Nephron (organoid): ENCODE results near the gene PDE4D.
A peak's percentile ranks its signal among the peaks of the same experiment; 100 is the strongest.

Experiments used
- H3K27ac Mint-ChIP-seq, 3 experiments: 2 replicates each; pipeline ENCODE4 v1.8.0; 2020; ENCODE audit warnings: mixed read lengths in 3 of 3, mild to moderate bottlenecking in 2 of 3, moderate library complexity in 1 of 3
- H3K27me3 Mint-ChIP-seq: 2 replicates; pipeline ENCODE4 v1.8.0; 2021; ENCODE audit warnings: low read depth, mild to moderate bottlenecking, moderate library complexity, mixed read lengths
- H3K36me3 Mint-ChIP-seq: 2 replicates; pipeline ENCODE4 v1.8.0; 2020; ENCODE audit warnings: low read depth, mixed read lengths
- H3K4me1 Mint-ChIP-seq: 2 replicates; pipeline ENCODE4 v1.8.0; 2020; ENCODE audit warnings: mixed read lengths
- H3K4me3 Mint-ChIP-seq, 3 experiments: 2 replicates each; pipeline ENCODE4 v1.8.0; 2020; ENCODE audit warnings: mild to moderate bottlenecking in 3 of 3, mixed read lengths in 3 of 3, moderate library complexity in 2 of 3
- H3K9me3 Mint-ChIP-seq: 2 replicates; pipeline ENCODE4 v1.8.0; 2020; ENCODE audit warnings: mixed read lengths
- CTCF ChIP-seq, 3 experiments: fragments of 200-600 bp; sonication (generic); IDR thresholded peaks; one replicate each; pipeline ENCODE4 v1.5.0; 2021; ENCODE audit warnings: antibody characterized with exemption in 3 of 3; ENCODE audit not compliant: unreplicated experiment in 3 of 3

PDE4D gene

GRCh38 chr5:59661311-59661710 is 232.2 kb downstream of the PDE4D start:
- Mint-ChIP-seq H3K27ac (peak overlapping the region in 2 of 3 experiments; percentile 60 to 69), H3K4me1 (peaks cover 16% of the 10 kb centered on the region), H3K9me3 (no peaks in the 10 kb centered on the region), H3K27me3 (no peaks in the 10 kb centered on the region), H3K36me3 (no peaks in the 10 kb centered on the region), H3K4me3 (no peak overlapping the region)
- TF ChIP-seq CTCF (IDR thresholded peaks at IDR 0.05; ENCODE audit: unreplicated experiment in 3 of 3) = no peak

GRCh38 chr5:59660737-59661136 is 232.8 kb downstream of the PDE4D start:
- peak; percentile 28 to 35 (median 32) for TF ChIP-seq CTCF (IDR thresholded peaks at IDR 0.05; ENCODE audit: unreplicated experiment in 3 of 3)
- peaks cover 16% of the 10 kb centered on the region for H3K4me1 Mint-ChIP-seq
- H3K4me3 Mint-ChIP-seq = no peak overlapping the region
- no peaks in the 10 kb centered on the region for H3K27me3 Mint-ChIP-seq
- no peaks in the 10 kb centered on the region for H3K9me3 Mint-ChIP-seq
- H3K36me3 Mint-ChIP-seq = no peaks in the 10 kb centered on the region
- H3K27ac Mint-ChIP-seq = no peak overlapping the region

- TF ChIP-seq CTCF (IDR thresholded peaks at IDR 0.05; ENCODE audit: unreplicated experiment in 3 of 3) = no peak
- Mint-ChIP-seq H3K4me3 (no peak overlapping the region), H3K36me3 (no peaks in the 10 kb centered on the region), H3K27ac (peak overlapping the region in 2 of 3 experiments; percentile 2 to 14), H3K9me3 (no peaks in the 10 kb centered on the region), H3K4me1 (peaks cover 7% of the 10 kb centered on the region), H3K27me3 (no peaks in the 10 kb centered on the region)
Observed at GRCh38 chr5:59656351-59657254, 236.9 kb downstream of the PDE4D start.

GRCh38 chr5:59655693-59656309 is 237.7 kb downstream of the PDE4D start:
- Mint-ChIP-seq H3K9me3 (no peaks in the 10 kb centered on the region), H3K27me3 (no peaks in the 10 kb centered on the region), H3K36me3 (no peaks in the 10 kb centered on the region), H3K4me1 (peaks cover 4% of the 10 kb centered on the region), H3K4me3 (no peak overlapping the region), H3K27ac (peak overlapping the region; percentile 0 to 14 (median 2))
- TF ChIP-seq CTCF (IDR thresholded peaks at IDR 0.05; ENCODE audit: unreplicated experiment in 3 of 3) = no peak

- no peaks in the 10 kb centered on the region for H3K27me3 Mint-ChIP-seq
- H3K4me1 Mint-ChIP-seq = peaks cover 4% of the 10 kb centered on the region
- H3K9me3 Mint-ChIP-seq = no peaks in the 10 kb centered on the region
- no peak overlapping the region for H3K27ac Mint-ChIP-seq
- no peak overlapping the region for H3K4me3 Mint-ChIP-seq
- no peak for TF ChIP-seq CTCF (IDR thresholded peaks at IDR 0.05; ENCODE audit: unreplicated experiment in 3 of 3)
- H3K36me3 Mint-ChIP-seq = no peaks in the 10 kb centered on the region
Observed at GRCh38 chr5:59654691-59655090, 238.8 kb downstream of the PDE4D start.
